ENCODE measurements around the gene RPS26.

Gene RPS26

DNA sequence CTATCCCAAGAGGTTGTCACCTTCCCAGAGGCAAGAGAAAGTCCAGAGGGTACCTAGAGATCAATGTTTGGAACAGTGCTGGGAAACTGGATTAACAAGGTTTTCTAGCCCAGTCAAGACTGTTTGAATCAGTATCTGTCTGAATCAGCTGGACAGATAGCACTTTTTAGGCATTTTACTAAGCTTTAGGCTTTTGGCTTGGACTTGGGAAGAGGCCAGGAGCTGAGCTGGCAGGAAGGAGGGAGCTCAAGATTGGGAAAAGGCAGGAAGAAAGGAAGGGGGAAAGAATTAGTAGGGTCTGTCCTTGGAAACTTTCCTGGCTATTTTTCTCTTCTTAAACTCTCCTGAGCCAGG lies 12.6 kb upstream of the RPS26 start:
- in situ Hi-C loops (cut with HindIII; ENCODE audit: low pct_ligation_motif_present, low sequenced_read_pairs), result no loop called here
- Histone ChIP-seq H3K36me3 (replicated peaks) (no peaks in the 10 kb centered on the region), H3K27ac (no peak overlapping the region), H3K27me3 (replicated peaks) (no peaks in the 10 kb centered on the region), H3K4me3 (ENCODE audit: low read depth, low read length) (no peak overlapping the region)
- TF ChIP-seq, protein P1, sequence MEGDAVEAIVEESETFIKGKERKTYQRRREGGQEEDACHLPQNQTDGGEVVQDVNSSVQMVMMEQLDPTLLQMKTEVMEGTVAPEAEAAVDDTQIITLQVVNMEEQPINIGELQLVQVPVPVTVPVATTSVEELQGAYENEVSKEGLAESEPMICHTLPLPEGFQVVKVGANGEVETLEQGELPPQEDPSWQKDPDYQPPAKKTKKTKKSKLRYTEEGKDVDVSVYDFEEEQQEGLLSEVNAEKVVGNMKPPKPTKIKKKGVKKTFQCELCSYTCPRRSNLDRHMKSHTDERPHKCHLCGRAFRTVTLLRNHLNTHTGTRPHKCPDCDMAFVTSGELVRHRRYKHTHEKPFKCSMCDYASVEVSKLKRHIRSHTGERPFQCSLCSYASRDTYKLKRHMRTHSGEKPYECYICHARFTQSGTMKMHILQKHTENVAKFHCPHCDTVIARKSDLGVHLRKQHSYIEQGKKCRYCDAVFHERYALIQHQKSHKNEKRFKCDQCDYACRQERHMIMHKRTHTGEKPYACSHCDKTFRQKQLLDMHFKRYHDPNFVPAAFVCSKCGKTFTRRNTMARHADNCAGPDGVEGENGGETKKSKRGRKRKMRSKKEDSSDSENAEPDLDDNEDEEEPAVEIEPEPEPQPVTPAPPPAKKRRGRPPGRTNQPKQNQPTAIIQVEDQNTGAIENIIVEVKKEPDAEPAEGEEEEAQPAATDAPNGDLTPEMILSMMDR (IDR thresholded peaks at IDR 0.05; ENCODE audit: low read depth, low read length, missing control alignments), result no peak
- no peak for DNase-seq

DNA sequence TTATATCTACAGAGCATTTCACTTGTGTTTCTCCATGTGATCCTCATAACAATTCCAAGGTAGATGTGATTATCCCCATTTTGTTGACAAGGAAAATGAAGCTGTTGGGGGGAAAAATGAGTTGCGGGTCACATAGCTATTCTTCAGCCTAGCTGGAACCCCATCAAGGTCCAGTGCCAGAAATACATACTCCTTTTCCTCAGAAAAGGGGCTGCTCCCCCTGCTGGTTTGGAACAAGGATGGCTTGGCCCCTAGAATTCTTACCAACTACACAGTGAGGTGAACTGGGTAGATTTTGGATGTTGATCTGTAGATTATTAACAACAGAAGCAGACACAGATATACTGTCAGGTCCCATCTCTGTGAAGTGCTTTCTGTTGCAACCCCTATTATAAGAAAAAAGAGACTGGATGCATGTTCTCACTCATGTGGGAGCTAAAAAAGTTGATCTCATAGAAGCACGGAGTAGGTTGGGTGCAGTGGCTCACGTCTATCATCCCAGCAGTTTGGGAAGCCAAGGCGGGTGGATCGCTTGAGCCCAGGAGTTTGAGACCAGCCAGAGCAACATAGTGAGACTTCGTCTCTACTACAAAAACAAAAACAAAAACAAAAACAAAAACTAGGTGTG lies 11.9 kb upstream of the RPS26 start:
- DNase-seq, result peak; percentile 43
- in situ Hi-C loops (cut with HindIII; ENCODE audit: low pct_ligation_motif_present, low sequenced_read_pairs), result no loop called here
- Histone ChIP-seq H3K4me3 (ENCODE audit: low read depth, low read length) (no peak overlapping the region), H3K27ac (no peak overlapping the region), H3K36me3 (replicated peaks) (no peaks in the 10 kb centered on the region), H3K27me3 (replicated peaks) (no peaks in the 10 kb centered on the region)
- TF ChIP-seq, protein P1 (IDR thresholded peaks at IDR 0.05; ENCODE audit: low read depth, low read length, missing control alignments), result peak; percentile 88

DNA sequence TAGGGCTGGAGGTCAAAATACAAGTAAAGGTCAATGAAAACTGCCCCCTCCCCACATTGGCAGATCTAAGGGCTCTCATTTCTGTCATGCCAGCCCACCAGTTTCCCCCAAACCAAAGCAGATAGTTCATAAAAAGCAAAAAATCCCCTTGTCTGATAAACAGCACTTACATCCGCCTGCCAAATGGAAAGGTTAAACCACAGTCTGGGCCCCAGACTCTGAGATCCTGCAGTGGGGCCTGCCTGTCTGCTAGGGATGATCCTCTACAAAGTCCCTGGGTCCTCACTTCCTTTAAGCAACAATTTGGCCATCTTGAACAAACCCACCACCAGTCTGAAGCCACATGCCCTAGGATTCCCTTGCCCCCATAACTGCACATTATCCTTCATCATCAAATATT lies 9.7 kb upstream of the RPS26 start:
- no peak overlapping the region for H3K27ac ChIP-seq
- no peak for DNase-seq
- no peaks in the 10 kb centered on the region for H3K36me3 ChIP-seq (replicated peaks)
- in situ Hi-C loops (cut with HindIII; ENCODE audit: low pct_ligation_motif_present, low sequenced_read_pairs), result no loop called here
- no peak overlapping the region for H3K4me3 ChIP-seq (ENCODE audit: low read depth, low read length)
- TF ChIP-seq, protein P1 (IDR thresholded peaks at IDR 0.05; ENCODE audit: low read depth, low read length, missing control alignments), result no peak
- H3K27me3 ChIP-seq (replicated peaks), result no peaks in the 10 kb centered on the region

DNA sequence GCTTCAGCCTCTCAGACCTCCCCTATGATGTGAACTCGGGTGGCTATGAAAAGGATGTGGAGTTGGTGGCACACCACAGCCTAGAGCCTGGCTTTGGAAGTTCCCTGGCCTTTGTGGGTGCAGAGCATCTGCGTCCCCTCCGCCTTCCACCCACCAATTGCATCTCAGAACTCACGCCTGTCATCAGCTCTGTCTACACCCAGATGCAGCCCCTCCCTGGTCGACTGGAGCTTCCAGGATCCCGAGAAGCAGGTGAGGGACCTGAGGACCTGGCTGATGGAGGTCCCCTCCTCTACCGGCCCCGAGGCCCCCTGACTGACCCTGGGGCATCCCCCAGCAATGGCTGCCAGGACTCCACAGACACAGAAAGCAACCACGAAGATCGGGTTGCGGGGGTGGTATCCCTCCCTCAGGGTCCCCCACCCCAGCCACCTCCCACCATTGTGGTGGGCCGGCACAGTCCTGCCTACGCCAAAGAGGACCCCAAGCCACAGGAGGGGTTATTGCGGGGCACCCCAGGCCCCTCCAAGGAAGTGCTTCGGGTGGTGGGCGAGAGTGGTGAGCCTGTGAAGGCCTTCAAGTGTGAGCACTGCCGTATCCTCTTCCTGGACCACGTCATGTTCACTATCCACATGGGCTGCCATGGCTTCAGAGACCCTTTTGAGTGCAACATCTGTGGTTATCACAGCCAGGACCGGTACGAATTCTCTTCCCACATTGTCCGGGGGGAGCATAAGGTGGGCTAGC lies 7.0 kb upstream of the RPS26 start:
- no peak for DNase-seq
- Histone ChIP-seq H3K4me3 (ENCODE audit: low read depth, low read length) (no peak overlapping the region), H3K36me3 (replicated peaks) (no peaks in the 10 kb centered on the region), H3K27ac (no peak overlapping the region), H3K27me3 (replicated peaks) (no peaks in the 10 kb centered on the region)
- in situ Hi-C loops (cut with HindIII; ENCODE audit: low pct_ligation_motif_present, low sequenced_read_pairs), result no loop called here
- TF ChIP-seq, protein P1 (IDR thresholded peaks at IDR 0.05; ENCODE audit: low read depth, low read length, missing control alignments), result no peak

DNA sequence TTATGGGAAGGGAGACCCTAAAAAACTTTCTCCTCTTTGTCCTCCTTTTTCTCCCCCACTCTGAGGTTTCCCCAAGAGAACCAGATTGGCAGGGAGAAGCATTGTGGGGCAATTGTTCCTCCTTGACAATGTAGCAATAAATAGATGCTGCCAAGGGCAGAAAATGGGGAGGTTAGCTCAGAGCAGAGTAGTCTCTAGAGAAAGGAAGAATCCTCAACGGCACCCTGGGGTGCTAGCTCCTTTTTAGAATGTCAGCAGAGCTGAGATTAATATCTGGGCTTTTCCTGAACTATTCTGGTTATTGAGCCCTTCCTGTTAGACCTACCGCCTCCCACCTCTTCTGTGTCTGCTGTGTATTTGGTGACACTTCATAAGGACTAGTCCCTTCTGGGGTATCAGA lies 4.6 kb upstream of the RPS26 start:
- no peak overlapping the region for H3K4me3 ChIP-seq (ENCODE audit: low read depth, low read length)
- H3K36me3 ChIP-seq (replicated peaks), result no peaks in the 10 kb centered on the region
- in situ Hi-C loops (cut with HindIII; ENCODE audit: low pct_ligation_motif_present, low sequenced_read_pairs), result no loop called here
- TF ChIP-seq, protein P1 (IDR thresholded peaks at IDR 0.05; ENCODE audit: low read depth, low read length, missing control alignments), result no peak
- H3K27ac ChIP-seq, result no peak overlapping the region
- H3K27me3 ChIP-seq (replicated peaks), result no peaks in the 10 kb centered on the region
- DNase-seq, result no peak
